ENCODE data around the gene PARD6G.

PARD6G gene

GRCh38 chr18:80107426-80107825 lies 139.9 kb downstream of the PARD6G start:
- no peak for DNase-seq (ENCODE audit: low read depth)

All from activated T-cell treated with anti-CD3 and anti-CD28 coated beads for 24 hours (primary cell).